Gastroesophageal sphincter (tissue), 4 donors: Measurements from ENCODE around the gene CCDC80. TPM values are rescaled to one million over a fixed set of nuclear protein-coding genes. Genes with fewer than 3 reads are reported as not detected.
A peak's percentile ranks its signal among the peaks of the same experiment; 100 is the strongest.

Experiments used
- ATAC-seq: fragments of 150-250 bp; one replicate; pipeline ENCODE4 v1.9.1; 2016; ENCODE audit warnings: mild to moderate bottlenecking, moderate library complexity
- H3K27ac ChIP-seq, 4 donors: fragments of 200-600 bp; sonication (generic) in 3 of 4; 1 replicate in 3 of 4; 2 replicates in 1 of 4; pipeline ENCODE4 v1.5.1; 2016 to 2019
- H3K27me3 ChIP-seq: fragments of 200-600 bp; sonication (generic); one replicate; pipeline ENCODE4 v1.5.1; 2019
- H3K36me3 ChIP-seq, 2 donors: fragments of 200-600 bp; sonication (generic); one replicate each; pipeline ENCODE4 v1.5.1; 2019; ENCODE audit warnings: control low read depth in 1 of 2
- H3K4me1 ChIP-seq, 3 donors: fragments of 200-600 bp; sonication (generic); 1 replicate in 2 of 3; 2 replicates in 1 of 3; pipeline ENCODE4 v1.5.1; 2016 to 2019; ENCODE audit warnings: control low read depth in 2 of 3
- H3K4me3 ChIP-seq, 2 donors: fragments of 200-600 bp; sonication (generic); one replicate each; pipeline ENCODE4 v1.5.1; 2019; ENCODE audit warnings: mild to moderate bottlenecking in 1 of 2, moderate library complexity in 1 of 2
- H3K9me3 ChIP-seq, 3 donors: fragments of 200-600 bp; sonication (generic); one replicate each; pipeline ENCODE4 v1.5.1; 2017 to 2019; ENCODE audit warnings: control low read depth in 2 of 3
- EP300 ChIP-seq: sonication (generic); formaldehyde crosslinking; IDR thresholded peaks from one replicate; pipeline ENCODE4 v1.6.1; 2017; ENCODE audit warnings: antibody characterized with exemption, mild to moderate bottlenecking
- POLR2A ChIP-seq, 2 donors: fragments of 450-650 bp; IDR thresholded peaks; one replicate each; pipeline ENCODE4 v1.6.1; 2017; ENCODE audit warnings: antibody characterized with exemption in 2 of 2, mild to moderate bottlenecking in 2 of 2, moderate library complexity in 1 of 2
- POLR2AphosphoS5 ChIP-seq: sonication (generic); formaldehyde crosslinking; IDR thresholded peaks from one replicate; pipeline ENCODE4 v1.6.1; 2017; ENCODE audit warnings: antibody characterized with exemption
- WGBS, 2 donors: methylation state at CpG; one replicate each; pipeline ENCODE4 v1.1.5; 2018; ENCODE audit warnings: low coverage in 1 of 2; 5-methylcytosine and 5-hydroxymethylcytosine counted together
- total RNA-seq, 4 donors: library from RNA; depleted of rRNA; stranded (reverse); fragments of >200 nt; gene quantifications; one replicate each; pipeline ENCODE4 v1.1.0, GENCODE V29; 2016
- TF ChIP-seq, protein P1 (sequence below), 4 experiments: fragments of 200-600 bp in 2 of 4; fragments of 450-650 bp in 2 of 4; sonication (generic) in 1 of 4; IDR thresholded peaks; one replicate each; pipeline ENCODE4 v1.5.1; 2017 to 2019; ENCODE audit warnings: antibody characterized with exemption in 4 of 4, mild to moderate bottlenecking in 2 of 4, moderate library complexity in 2 of 4

The CCDC80 gene
- total RNA-seq, 4 donors from 2014 or later, result 30.8 to 208 (median 138) TPM

DNA sequence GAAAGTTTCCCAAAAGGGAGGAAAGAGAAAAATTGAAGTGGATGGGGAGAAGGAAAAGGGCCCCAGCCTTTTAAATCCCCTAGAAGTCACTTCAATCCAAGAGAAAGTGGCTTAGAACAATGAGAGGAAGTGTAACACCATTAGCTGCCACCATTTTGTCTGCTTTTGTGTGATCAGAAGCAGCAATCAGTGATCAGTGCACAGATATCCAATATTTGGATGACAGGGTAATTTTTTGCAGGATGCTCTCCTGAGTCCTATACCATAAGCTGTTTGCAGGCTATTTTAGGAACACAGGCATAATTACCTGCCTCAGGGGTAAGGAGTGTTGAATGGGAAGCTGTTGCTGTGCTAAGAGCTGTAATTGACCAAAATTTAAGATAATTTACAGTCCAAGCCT is 47.7 kb downstream of the CCDC80 start:
- H3K9me3 ChIP-seq, result no peaks in the 10 kb centered on the region
- peaks cover 0 to 45% of the 10 kb centered on the region in 2 donors for H3K36me3 ChIP-seq
- TF ChIP-seq POLR2AphosphoS5 (no peak), EP300 (no peak), POLR2A (IDR thresholded peaks at IDR 0.05) (no peak)
- TF ChIP-seq, protein P1, sequence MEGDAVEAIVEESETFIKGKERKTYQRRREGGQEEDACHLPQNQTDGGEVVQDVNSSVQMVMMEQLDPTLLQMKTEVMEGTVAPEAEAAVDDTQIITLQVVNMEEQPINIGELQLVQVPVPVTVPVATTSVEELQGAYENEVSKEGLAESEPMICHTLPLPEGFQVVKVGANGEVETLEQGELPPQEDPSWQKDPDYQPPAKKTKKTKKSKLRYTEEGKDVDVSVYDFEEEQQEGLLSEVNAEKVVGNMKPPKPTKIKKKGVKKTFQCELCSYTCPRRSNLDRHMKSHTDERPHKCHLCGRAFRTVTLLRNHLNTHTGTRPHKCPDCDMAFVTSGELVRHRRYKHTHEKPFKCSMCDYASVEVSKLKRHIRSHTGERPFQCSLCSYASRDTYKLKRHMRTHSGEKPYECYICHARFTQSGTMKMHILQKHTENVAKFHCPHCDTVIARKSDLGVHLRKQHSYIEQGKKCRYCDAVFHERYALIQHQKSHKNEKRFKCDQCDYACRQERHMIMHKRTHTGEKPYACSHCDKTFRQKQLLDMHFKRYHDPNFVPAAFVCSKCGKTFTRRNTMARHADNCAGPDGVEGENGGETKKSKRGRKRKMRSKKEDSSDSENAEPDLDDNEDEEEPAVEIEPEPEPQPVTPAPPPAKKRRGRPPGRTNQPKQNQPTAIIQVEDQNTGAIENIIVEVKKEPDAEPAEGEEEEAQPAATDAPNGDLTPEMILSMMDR (IDR thresholded peaks at IDR 0.05), result no peak
- H3K4me1 ChIP-seq, result no peaks in the 10 kb centered on the region
- no peak overlapping the region for H3K27ac ChIP-seq
- H3K27me3 ChIP-seq, result no peaks in the 10 kb centered on the region
- no peak overlapping the region for H3K4me3 ChIP-seq
- no peak for ATAC-seq

DNA sequence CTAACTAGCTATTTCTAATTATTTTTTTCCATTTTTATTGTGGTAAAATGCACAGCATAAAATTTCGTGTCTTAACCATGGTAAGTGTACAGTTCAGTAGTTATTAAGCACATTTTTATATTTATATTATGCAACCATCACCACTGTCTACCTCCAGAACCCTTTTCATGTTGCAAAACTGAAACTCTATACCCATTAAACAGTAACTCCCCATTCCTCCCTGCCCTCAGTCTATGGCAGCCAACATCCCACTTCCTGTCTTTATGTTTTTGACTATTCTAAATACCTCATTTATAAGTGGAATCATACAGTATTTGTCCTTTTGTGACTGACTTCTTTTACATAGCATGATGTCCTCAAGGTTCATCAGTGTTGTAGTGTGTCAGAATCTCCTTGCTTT is 53.6 kb downstream of the CCDC80 start:
- no peak overlapping the region for H3K4me3 ChIP-seq
- H3K27ac ChIP-seq, result no peak overlapping the region
- H3K4me1 ChIP-seq, result peaks cover 0 to 8% (median 0%) of the 10 kb centered on the region in 3 donors
- no peaks in the 10 kb centered on the region for H3K27me3 ChIP-seq
- ATAC-seq, result no peak
- H3K36me3 ChIP-seq, result peaks cover 5 to 76% of the 10 kb centered on the region in 2 donors
- H3K9me3 ChIP-seq, result no peaks in the 10 kb centered on the region
- 89 to 100% methylated on average over 1 of the region's 1 CpG for WGBS, 2 donors
- no peak for TF ChIP-seq POLR2A (IDR thresholded peaks at IDR 0.05)
- TF ChIP-seq POLR2AphosphoS5, result no peak
- TF ChIP-seq EP300, result no peak
- TF ChIP-seq, protein P1 (IDR thresholded peaks at IDR 0.05), result no peak

DNA sequence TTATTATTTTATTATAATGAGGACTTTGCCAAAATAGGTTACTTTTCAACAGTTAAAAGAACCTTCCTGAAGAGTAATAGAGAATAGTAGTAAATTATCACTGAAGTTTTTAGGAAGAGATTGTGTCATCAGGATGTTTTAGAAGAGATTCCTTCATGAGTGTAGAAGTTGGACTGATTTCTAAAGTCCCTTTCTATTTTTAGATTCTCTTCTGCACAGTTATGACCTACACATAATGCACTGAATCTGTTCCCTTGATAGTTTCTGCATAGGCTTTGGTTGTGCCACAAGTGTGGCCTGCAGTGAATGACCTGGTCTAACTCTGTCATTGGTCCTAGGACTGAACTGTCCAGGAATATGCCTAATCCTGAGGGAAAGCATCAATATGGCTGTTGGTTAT is 55.2 kb downstream of the CCDC80 start:
- Histone ChIP-seq H3K27me3 (no peaks in the 10 kb centered on the region), H3K4me1 (peaks cover 0 to 8% (median 0%) of the 10 kb centered on the region in 3 donors), H3K4me3 (no peak overlapping the region), H3K27ac (no peak overlapping the region), H3K36me3 (peaks cover 5 to 85% of the 10 kb centered on the region in 2 donors), H3K9me3 (no peaks in the 10 kb centered on the region)
- TF ChIP-seq POLR2A (IDR thresholded peaks at IDR 0.05), result no peak
- TF ChIP-seq POLR2AphosphoS5, result no peak
- TF ChIP-seq EP300, result no peak
- TF ChIP-seq, protein P1 (IDR thresholded peaks at IDR 0.05), result no peak
- ATAC-seq, result no peak

DNA sequence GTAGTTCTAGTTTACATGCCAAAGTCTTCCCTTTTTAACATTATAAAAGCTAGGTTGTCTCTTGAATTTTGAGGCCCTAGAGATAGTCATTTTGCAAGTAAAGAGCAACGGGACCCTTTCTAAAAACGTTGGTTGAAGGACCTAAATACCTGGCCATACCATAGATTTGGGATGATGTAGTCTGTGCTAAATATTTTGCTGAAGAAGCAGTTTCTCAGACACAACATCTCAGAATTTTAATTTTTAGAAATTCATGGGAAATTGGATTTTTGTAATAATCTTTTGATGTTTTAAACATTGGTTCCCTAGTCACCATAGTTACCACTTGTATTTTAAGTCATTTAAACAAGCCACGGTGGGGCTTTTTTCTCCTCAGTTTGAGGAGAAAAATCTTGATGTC is 57.8 kb downstream of the CCDC80 start:
- H3K4me1 ChIP-seq, result peaks cover 0 to 8% (median 0%) of the 10 kb centered on the region in 3 donors
- TF ChIP-seq, protein P1 (IDR thresholded peaks at IDR 0.05), result no peak
- TF ChIP-seq POLR2AphosphoS5 (no peak), POLR2A (IDR thresholded peaks at IDR 0.05) (no peak), EP300 (no peak)
- 75 to 79% methylated on average over 3 of the region's 3 CpGs for WGBS, 2 donors
- H3K27ac ChIP-seq, result no peak overlapping the region
- peaks cover 5 to 92% of the 10 kb centered on the region in 2 donors for H3K36me3 ChIP-seq
- ATAC-seq, result no peak
- no peaks in the 10 kb centered on the region for H3K9me3 ChIP-seq
- H3K27me3 ChIP-seq, result no peaks in the 10 kb centered on the region
- no peak overlapping the region for H3K4me3 ChIP-seq

DNA sequence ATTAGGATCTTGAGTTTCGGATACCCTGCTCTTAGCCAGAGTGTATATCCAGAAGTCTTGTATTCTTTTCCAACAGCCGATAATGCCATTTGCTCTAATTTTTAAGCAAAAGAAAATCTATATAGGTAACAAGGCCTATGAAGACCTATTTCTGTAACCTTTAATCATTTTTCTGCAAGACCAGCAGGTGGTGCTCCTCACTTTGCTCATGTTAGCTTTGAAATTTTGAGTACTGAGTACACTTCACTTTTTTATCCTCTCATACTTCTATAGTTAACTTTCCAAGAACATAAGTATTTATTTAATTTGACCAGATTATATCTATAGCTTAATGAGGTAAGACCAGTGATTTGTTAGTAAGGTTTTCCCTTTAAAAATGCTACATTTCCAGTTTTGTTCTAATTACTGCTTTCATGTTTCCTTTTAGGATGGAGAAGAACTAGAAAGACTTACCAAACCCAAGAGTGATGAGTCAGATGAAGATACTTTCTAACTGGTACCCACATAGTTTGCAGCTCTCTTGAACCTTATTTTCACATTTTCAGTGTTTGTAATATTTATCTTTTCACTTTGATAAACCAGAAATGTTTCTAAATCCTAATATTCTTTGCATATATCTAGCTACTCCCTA is 58.6 kb downstream of the CCDC80 start:
- H3K27me3 ChIP-seq, result no peaks in the 10 kb centered on the region

More for the DNA sequence above, 58.6 kb downstream of the CCDC80 start:
- 50 to 73% methylated on average over 2 of the region's 2 CpGs for WGBS, 2 donors
- H3K36me3 ChIP-seq, result peaks cover 5 to 86% of the 10 kb centered on the region in 2 donors
- H3K9me3 ChIP-seq, result no peaks in the 10 kb centered on the region
- TF ChIP-seq POLR2AphosphoS5, result no peak
- TF ChIP-seq, protein P1 (IDR thresholded peaks at IDR 0.05), result peak; percentile 45 to 69 (median 61)
- no peak for ATAC-seq
- no peak overlapping the region for H3K4me3 ChIP-seq
- no peak overlapping the region for H3K27ac ChIP-seq
- H3K4me1 ChIP-seq, result peaks cover 0 to 8% (median 0%) of the 10 kb centered on the region in 3 donors
